Measurements from ENCODE around the gene HCST. TPM values are rescaled to one million over a fixed set of nuclear protein-coding genes. Genes with fewer than 3 reads are reported as not detected.

HCST gene
- total RNA-seq, 4 donors from 2014 or later = 10.5 to 37.6 (median 15.5) TPM

DNA sequence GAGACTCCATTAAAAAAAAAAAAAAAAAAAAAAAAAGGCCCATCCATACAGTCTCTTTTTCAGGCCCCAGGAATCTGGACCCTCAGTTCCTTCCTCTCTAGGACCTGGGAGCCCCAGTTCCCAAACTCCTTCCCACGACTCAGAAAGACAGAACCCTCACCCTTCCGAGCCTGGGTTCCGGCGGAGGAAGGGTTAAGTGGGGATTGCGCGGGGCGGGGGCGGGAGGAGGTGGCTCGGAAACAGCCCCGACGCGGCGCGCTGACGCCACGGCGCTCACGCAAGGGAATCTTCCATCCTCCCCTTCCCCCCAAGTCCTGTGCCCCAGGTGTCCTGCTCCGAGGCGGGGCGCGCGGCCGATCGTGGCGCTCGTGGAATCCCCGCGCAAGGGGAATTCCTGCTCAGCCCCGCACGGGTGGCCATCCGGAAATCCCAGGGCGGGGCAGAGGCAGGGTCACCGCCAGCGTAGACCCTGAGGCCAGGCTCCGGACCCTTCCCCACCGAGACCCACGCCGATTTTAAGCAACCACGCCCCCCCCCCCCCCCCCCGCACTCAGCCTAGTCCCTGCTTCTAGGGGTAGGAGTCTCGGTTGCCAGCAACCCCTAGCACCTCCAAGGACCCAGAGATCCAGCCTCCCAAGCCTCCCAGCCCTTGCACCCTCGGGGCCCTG is 2.6 kb upstream of the HCST start:
- peak; percentile 57 to 65 for DNase-seq (ENCODE audit: low spot score in 2 of 2)
- TF ChIP-seq POLR2A (IDR thresholded peaks at IDR 0.05) = peak; percentile 40 to 41
- TF ChIP-seq EP300 (IDR thresholded peaks at IDR 0.05) = peak; percentile 39 to 81
- TF ChIP-seq, protein P1, sequence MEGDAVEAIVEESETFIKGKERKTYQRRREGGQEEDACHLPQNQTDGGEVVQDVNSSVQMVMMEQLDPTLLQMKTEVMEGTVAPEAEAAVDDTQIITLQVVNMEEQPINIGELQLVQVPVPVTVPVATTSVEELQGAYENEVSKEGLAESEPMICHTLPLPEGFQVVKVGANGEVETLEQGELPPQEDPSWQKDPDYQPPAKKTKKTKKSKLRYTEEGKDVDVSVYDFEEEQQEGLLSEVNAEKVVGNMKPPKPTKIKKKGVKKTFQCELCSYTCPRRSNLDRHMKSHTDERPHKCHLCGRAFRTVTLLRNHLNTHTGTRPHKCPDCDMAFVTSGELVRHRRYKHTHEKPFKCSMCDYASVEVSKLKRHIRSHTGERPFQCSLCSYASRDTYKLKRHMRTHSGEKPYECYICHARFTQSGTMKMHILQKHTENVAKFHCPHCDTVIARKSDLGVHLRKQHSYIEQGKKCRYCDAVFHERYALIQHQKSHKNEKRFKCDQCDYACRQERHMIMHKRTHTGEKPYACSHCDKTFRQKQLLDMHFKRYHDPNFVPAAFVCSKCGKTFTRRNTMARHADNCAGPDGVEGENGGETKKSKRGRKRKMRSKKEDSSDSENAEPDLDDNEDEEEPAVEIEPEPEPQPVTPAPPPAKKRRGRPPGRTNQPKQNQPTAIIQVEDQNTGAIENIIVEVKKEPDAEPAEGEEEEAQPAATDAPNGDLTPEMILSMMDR (IDR thresholded peaks at IDR 0.05) = peak in 1 of 5 experiments; percentile 13
- no peaks in the 10 kb centered on the region for H3K9me3 ChIP-seq
- H3K27ac ChIP-seq = peak overlapping the region; percentile 83 to 94 (median 92)
- H3K36me3 ChIP-seq = peaks cover 0 to 32% (median 19%) of the 10 kb centered on the region in 3 donors
- 0% methylated on average over 16 to 29 of the region's 43 CpGs for WGBS, 2 donors
- peaks cover 0 to 3% of the 10 kb centered on the region in 2 donors for H3K27me3 ChIP-seq
- peaks cover 0 to 57% (median 33%) of the 10 kb centered on the region in 4 donors for H3K4me1 ChIP-seq
- peak overlapping the region; percentile 72 to 82 (median 78) for H3K4me3 ChIP-seq

DNA sequence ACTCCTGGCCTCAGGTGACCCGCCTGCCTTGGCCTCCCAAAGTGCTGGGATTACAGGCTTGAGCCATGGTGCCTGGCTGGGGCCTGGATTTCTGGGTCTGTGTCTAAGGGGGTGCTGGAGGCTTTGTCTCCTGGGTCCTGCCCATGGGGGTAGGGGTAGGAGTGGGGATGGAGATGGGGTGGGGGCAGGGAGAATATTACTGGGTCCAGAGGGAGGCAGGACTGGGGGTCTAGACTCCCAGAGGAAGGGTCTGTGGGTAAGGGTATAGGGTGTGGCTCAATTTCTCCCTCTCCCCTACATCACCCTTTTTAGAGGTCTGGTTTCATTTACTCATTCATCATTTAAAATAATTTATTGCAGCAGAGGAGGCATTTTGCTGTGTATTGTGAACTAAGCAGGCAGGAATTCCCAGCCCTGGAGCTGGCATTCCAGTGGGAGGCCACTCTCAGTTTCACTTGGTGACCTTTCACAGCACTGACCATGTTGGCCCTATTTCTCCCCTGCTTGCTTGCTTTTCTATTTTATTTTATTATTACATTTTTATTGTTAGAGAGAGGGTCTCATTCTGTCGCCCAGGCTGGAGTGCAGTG is 1.2 kb upstream of the HCST start:
- no peaks in the 10 kb centered on the region for H3K9me3 ChIP-seq
- H3K4me1 ChIP-seq = peaks cover 0 to 61% (median 33%) of the 10 kb centered on the region in 4 donors
- H3K27ac ChIP-seq = peak overlapping the region; percentile 83 to 94 (median 92)
- DNase-seq (ENCODE audit: low spot score in 2 of 2) = no peak
- TF ChIP-seq POLR2A (IDR thresholded peaks at IDR 0.05) = no peak
- TF ChIP-seq, protein P1 (IDR thresholded peaks at IDR 0.05) = no peak
- TF ChIP-seq EP300 (IDR thresholded peaks at IDR 0.05) = no peak
- 43 to 49% methylated on average over 2 of the region's 2 CpGs for WGBS, 2 donors
- peaks cover 0 to 3% of the 10 kb centered on the region in 2 donors for H3K27me3 ChIP-seq
- peaks cover 0 to 17% (median 7%) of the 10 kb centered on the region in 3 donors for H3K36me3 ChIP-seq
- H3K4me3 ChIP-seq = peak overlapping the region; percentile 72 to 82 (median 78)

DNA sequence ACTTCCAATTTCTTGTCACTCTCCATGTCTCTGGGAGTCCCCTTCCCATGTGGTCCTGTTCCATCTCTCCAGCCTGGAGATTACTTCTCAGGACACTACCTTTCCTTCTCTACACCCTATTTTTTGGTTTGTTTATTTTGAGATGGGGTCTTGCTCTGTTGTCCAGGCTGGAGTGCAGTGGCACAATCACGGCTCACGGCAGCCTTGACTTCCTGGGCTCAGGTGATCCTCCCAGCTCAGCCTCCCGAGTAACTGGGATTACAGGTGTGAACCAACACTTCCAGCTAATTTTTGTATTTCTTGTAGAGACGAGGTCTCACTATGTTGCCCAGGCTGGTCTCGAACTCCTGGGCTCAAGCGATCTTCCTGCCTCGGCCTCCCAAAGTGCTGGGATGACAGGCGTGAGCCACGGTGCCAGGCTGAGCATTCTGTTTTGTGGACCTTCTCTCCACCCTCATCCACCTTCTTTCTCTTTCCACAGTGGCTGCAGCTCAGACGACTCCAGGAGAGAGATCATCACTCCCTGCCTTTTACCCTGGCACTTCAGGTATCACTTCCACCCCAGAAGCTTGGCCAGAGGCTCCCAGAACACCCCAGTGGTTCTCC is 644 bp downstream of the HCST start:
- no peak for DNase-seq (ENCODE audit: low spot score in 2 of 2)
- WGBS, 2 donors = 75 to 79% methylated on average over 10 of the region's 10 CpGs
- Histone ChIP-seq H3K4me1 (peaks cover 0 to 63% (median 31%) of the 10 kb centered on the region in 4 donors), H3K27ac (peak overlapping the region; percentile 83 to 94 (median 92)), H3K36me3 (no peaks in the 10 kb centered on the region), H3K27me3 (peaks cover 0 to 3% of the 10 kb centered on the region in 2 donors), H3K4me3 (peak overlapping the region in 3 of 4 donors; percentile 4 to 80 (median 25)), H3K9me3 (no peaks in the 10 kb centered on the region)
- TF ChIP-seq, protein P1 (IDR thresholded peaks at IDR 0.05) = no peak
- no peak for TF ChIP-seq EP300 (IDR thresholded peaks at IDR 0.05)

DNA sequence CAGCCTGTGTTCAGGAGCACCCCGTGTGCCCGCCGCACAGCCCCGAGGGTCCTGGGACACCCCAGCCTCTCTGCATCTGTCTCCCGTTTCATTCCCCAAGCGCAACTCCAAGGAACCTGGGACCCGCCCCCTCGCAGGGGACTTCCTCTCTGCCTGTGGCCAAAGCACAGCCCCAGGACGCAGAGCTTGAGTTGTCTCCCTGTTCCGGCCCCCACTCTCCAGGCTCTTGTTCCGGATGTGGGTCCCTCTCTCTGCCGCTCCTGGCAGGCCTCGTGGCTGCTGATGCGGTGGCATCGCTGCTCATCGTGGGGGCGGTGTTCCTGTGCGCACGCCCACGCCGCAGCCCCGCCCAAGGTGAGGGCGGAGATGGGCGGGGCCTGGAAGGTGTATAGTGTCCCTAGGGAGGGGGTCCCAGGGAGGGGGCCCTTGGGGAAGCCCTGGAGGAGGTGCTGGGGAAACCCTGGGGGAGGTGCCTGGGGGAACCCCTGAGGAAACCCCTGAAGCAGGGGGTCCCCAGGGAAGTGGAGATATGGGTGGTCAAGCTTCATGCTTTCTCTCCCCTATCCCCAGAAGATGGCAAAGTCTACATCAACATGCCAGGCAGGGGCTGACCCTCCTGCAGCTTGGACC is 1.3 kb downstream of the HCST start:
- 5 to 6% methylated on average over 11 to 22 of the region's 24 CpGs for whole genome bisulfite sequencing, 2 donors
- peak overlapping the region in 3 of 4 donors; percentile 4 to 80 (median 25) for H3K4me3 ChIP-seq
- TF ChIP-seq, protein P1 (IDR thresholded peaks at IDR 0.05) = no peak
- TF ChIP-seq POLR2A (IDR thresholded peaks at IDR 0.05) (peak; percentile 35 to 56), EP300 (IDR thresholded peaks at IDR 0.05) (peak in 1 of 2 donors; percentile 74)
- no peaks in the 10 kb centered on the region for H3K36me3 ChIP-seq
- H3K9me3 ChIP-seq = no peaks in the 10 kb centered on the region
- peaks cover 0 to 56% (median 28%) of the 10 kb centered on the region in 4 donors for H3K4me1 ChIP-seq
- H3K27ac ChIP-seq = peak overlapping the region in 3 of 4 donors; percentile 92 to 94 (median 93)
- peak; percentile 43 to 57 for DNase-seq (ENCODE audit: low spot score in 2 of 2)
- peaks cover 0 to 3% of the 10 kb centered on the region in 2 donors for H3K27me3 ChIP-seq
